ENCODE data around the gene SIAH3. TPM values are rescaled to one million over a fixed set of nuclear protein-coding genes. Genes with fewer than 3 reads are reported as not detected.

Gene SIAH3
- total RNA-seq, 1 donor from 2014 or later, result 0.02 TPM

- Mint-ChIP-seq H3K27ac (ENCODE audit: unreplicated experiment) (no peak overlapping the region), H3K4me3 (ENCODE audit: unreplicated experiment) (no peak overlapping the region), H3K4me1 (ENCODE audit: low read depth) (peaks cover 10% of the 10 kb centered on the region), H3K9me3 (ENCODE audit: low read depth) (no peaks in the 10 kb centered on the region), H3K27me3 (ENCODE audit: low read depth) (peaks cover 6% of the 10 kb centered on the region), H3K36me3 (ENCODE audit: low read depth) (no peaks in the 10 kb centered on the region)
- no peak for DNase-seq (ENCODE audit: low spot score)
- TF ChIP-seq, protein P1, sequence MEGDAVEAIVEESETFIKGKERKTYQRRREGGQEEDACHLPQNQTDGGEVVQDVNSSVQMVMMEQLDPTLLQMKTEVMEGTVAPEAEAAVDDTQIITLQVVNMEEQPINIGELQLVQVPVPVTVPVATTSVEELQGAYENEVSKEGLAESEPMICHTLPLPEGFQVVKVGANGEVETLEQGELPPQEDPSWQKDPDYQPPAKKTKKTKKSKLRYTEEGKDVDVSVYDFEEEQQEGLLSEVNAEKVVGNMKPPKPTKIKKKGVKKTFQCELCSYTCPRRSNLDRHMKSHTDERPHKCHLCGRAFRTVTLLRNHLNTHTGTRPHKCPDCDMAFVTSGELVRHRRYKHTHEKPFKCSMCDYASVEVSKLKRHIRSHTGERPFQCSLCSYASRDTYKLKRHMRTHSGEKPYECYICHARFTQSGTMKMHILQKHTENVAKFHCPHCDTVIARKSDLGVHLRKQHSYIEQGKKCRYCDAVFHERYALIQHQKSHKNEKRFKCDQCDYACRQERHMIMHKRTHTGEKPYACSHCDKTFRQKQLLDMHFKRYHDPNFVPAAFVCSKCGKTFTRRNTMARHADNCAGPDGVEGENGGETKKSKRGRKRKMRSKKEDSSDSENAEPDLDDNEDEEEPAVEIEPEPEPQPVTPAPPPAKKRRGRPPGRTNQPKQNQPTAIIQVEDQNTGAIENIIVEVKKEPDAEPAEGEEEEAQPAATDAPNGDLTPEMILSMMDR (IDR thresholded peaks at IDR 0.05), result no peak
These were observed 13.3 kb downstream of the SIAH3 start for GRCh38 chr13:45838171-45838745.

GRCh38 chr13:45837111-45837510, 14.4 kb downstream of the SIAH3 start:
- H3K27me3 Mint-ChIP-seq (ENCODE audit: low read depth), result peaks cover 3% of the 10 kb centered on the region
- H3K36me3 Mint-ChIP-seq (ENCODE audit: low read depth), result no peaks in the 10 kb centered on the region
- no peak for DNase-seq (ENCODE audit: low spot score)
- peaks cover 10% of the 10 kb centered on the region for H3K4me1 Mint-ChIP-seq (ENCODE audit: low read depth)
- TF ChIP-seq, protein P1 (IDR thresholded peaks at IDR 0.05), result no peak
- no peaks in the 10 kb centered on the region for H3K9me3 Mint-ChIP-seq (ENCODE audit: low read depth)
- H3K27ac Mint-ChIP-seq (ENCODE audit: unreplicated experiment), result no peak overlapping the region
- H3K4me3 Mint-ChIP-seq (ENCODE audit: unreplicated experiment), result no peak overlapping the region

DNA sequence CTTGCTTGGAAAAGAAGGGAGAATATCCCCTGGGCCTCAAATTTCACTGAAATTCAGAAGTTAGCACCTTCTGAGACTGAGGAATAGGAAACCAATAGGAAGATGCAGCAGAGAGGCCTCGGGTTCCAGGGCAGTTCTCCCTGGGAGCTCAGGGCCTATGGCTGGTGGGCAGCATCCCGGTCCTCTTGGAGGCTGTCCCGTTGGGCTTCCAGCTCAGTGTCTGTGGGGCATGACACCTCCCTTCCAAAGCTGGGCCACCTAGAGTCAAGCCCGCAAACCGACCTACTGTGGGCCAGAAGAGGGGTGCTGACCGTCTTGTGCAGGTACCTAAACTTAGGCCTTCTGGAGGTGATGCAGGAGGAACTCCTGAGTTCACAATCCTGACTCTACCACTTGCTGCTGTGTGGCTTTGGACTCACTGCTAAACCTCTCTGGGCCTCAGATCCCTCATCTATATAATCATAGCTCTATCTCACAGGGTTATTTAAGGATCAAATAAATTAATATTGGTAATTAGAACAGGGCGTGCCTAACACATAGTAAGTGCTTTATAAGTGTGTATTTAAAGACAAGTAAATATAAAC, 17.1 kb downstream of the SIAH3 start:
- Mint-ChIP-seq H3K4me3 (ENCODE audit: unreplicated experiment) (no peak overlapping the region), H3K27me3 (ENCODE audit: low read depth) (peaks cover 5% of the 10 kb centered on the region), H3K4me1 (ENCODE audit: low read depth) (peaks cover 10% of the 10 kb centered on the region), H3K36me3 (ENCODE audit: low read depth) (no peaks in the 10 kb centered on the region), H3K9me3 (ENCODE audit: low read depth) (no peaks in the 10 kb centered on the region), H3K27ac (ENCODE audit: unreplicated experiment) (no peak overlapping the region)
- TF ChIP-seq, protein P1 (IDR thresholded peaks at IDR 0.05), result no peak
- no peak for DNase-seq (ENCODE audit: low spot score)

GRCh38 chr13:45833663-45834375, 17.7 kb downstream of the SIAH3 start:
- peaks cover 5% of the 10 kb centered on the region for H3K27me3 Mint-ChIP-seq (ENCODE audit: low read depth)
- H3K4me1 Mint-ChIP-seq (ENCODE audit: low read depth), result peaks cover 10% of the 10 kb centered on the region
- peak overlapping the region; percentile 39 for H3K27ac Mint-ChIP-seq (ENCODE audit: unreplicated experiment)
- H3K4me3 Mint-ChIP-seq (ENCODE audit: unreplicated experiment), result no peak overlapping the region
- TF ChIP-seq, protein P1 (IDR thresholded peaks at IDR 0.05), result no peak
- H3K36me3 Mint-ChIP-seq (ENCODE audit: low read depth), result no peaks in the 10 kb centered on the region
- no peak for DNase-seq (ENCODE audit: low spot score)
- no peaks in the 10 kb centered on the region for H3K9me3 Mint-ChIP-seq (ENCODE audit: low read depth)

DNA sequence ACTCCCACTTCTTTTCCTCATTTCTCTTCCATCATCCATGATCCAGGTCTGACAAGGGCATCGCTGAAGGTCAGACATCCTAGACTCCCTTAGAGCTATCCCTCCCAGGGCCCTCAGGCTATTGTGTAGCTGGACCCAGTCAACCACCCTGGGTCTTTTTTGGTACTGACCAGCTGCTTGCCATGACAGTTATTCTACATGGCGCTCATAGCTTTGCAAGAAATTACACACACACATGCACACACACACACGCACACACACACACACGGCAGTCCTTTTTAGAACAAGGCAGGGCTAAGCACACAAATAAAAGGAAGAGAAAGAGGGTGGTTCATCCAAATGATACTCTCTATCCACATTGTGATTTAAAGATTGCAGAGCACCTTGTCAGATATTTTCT, 18.3 kb downstream of the SIAH3 start:
- TF ChIP-seq, protein P1 (IDR thresholded peaks at IDR 0.05), result no peak
- Mint-ChIP-seq H3K27ac (ENCODE audit: unreplicated experiment) (no peak overlapping the region), H3K4me3 (ENCODE audit: unreplicated experiment) (no peak overlapping the region), H3K4me1 (ENCODE audit: low read depth) (peaks cover 10% of the 10 kb centered on the region), H3K27me3 (ENCODE audit: low read depth) (peaks cover 5% of the 10 kb centered on the region), H3K9me3 (ENCODE audit: low read depth) (no peaks in the 10 kb centered on the region), H3K36me3 (ENCODE audit: low read depth) (no peaks in the 10 kb centered on the region)
- DNase-seq (ENCODE audit: low spot score), result no peak
